ENCODE data around the gene CYSRT1. TPM values are rescaled to one million over a fixed set of nuclear protein-coding genes. Genes with fewer than 3 reads are reported as not detected.

The CYSRT1 gene
- total and polyA plus RNA-seq, 10 donors = 0.36 to 0.94 (median 0.64) TPM; not detected in 5

- DNase-seq = peak; percentile 97
- Histone ChIP-seq H3K9me3 (no peaks in the 10 kb centered on the region), H3K27ac (peak within 1 kb of the TSS; percentile 94 to 99 (median 98)), H3K4me1 (peaks cover 29 to 66% (median 51%) of the 10 kb centered on the region in 6 donors), H3K27me3 (replicated peaks in 1 of 7) (no peaks in the 10 kb centered on the region), H3K4me3 (peak within 1 kb of the TSS; percentile 75 to 100 (median 96)), H3K36me3 (peaks cover 0 to 69% (median 35%) of the 10 kb centered on the region in 6 donors)
- intact Hi-C loops (cut with DNase I; ENCODE audit: low total_unique reads) = no loop called here
- TF ChIP-seq POLR2AphosphoS5 (IDR thresholded peaks at IDR 0.05) (peak; percentile 98 to 99 (median 99)), POLR2A (IDR thresholded peaks at IDR 0.05) (peak; percentile 77 to 94 (median 81)), CTCF (IDR thresholded peaks at IDR 0.05 in 8 of 11, conservative IDR thresholded peaks at IDR 0.05 in 3 of 11) (peak in 7 of 11 experiments; percentile 10 to 31 (median 20))
- 0 to 1% (median 0%) methylated on average over 27 to 98 of the region's 98 CpGs for WGBS, 5 donors
These were observed 36.3 kb upstream of the CYSRT1 start, which contains the start of the genes ANAPC2 and SSNA1 for GRCh38 chr9:137188490-137189296. TSS of gene ANAPC2 (minus strand) at chr9:137188560. CDS start at chr9:137188532, 28 bp downstream. TSS of gene SSNA1 (plus strand) at chr9:137188676. CDS start at chr9:137188727, 51 bp downstream.

GRCh38 chr9:137189297-137190295, 35.4 kb upstream of the CYSRT1 start:
- intact Hi-C loops (cut with DNase I; ENCODE audit: low total_unique reads) = no loop called here
- Histone ChIP-seq H3K4me3 (peak overlapping the region; percentile 75 to 100 (median 96)), H3K27me3 (replicated peaks in 1 of 7) (no peaks in the 10 kb centered on the region), H3K4me1 (peaks cover 29 to 70% (median 51%) of the 10 kb centered on the region in 6 donors), H3K27ac (peak overlapping the region; percentile 94 to 99 (median 98)), H3K9me3 (no peaks in the 10 kb centered on the region), H3K36me3 (peaks cover 0 to 60% (median 31%) of the 10 kb centered on the region in 6 donors)
- TF ChIP-seq CTCF (IDR thresholded peaks at IDR 0.05 in 8 of 11, conservative IDR thresholded peaks at IDR 0.05 in 3 of 11) (no peak), POLR2A (IDR thresholded peaks at IDR 0.05) (no peak), POLR2AphosphoS5 (IDR thresholded peaks at IDR 0.05) (no peak)
- 34 to 53% (median 38%) methylated on average over 14 to 23 of the region's 23 CpGs for WGBS, 5 donors
- DNase-seq = no peak

- H3K27ac ChIP-seq = peak overlapping the region in 5 of 8 donors; percentile 97 to 99 (median 98)
- H3K4me1 ChIP-seq = peaks cover 29 to 62% (median 47%) of the 10 kb centered on the region in 6 donors
- TF ChIP-seq POLR2AphosphoS5 (IDR thresholded peaks at IDR 0.05) = no peak
- TF ChIP-seq CTCF (IDR thresholded peaks at IDR 0.05 in 8 of 11, conservative IDR thresholded peaks at IDR 0.05 in 3 of 11) = no peak
- TF ChIP-seq POLR2A (IDR thresholded peaks at IDR 0.05) = no peak
- H3K4me3 ChIP-seq = peak overlapping the region in 1 of 8 donors; percentile 95
- H3K9me3 ChIP-seq = no peaks in the 10 kb centered on the region
- 84 to 95% (median 88%) methylated on average over 7 to 9 of the region's 9 CpGs for WGBS, 5 donors
- peaks cover 0 to 52% (median 25%) of the 10 kb centered on the region in 6 donors for H3K36me3 ChIP-seq
- intact Hi-C loops (cut with DNase I; ENCODE audit: low total_unique reads) = no loop called here
- H3K27me3 ChIP-seq (replicated peaks in 1 of 7) = no peaks in the 10 kb centered on the region
- no peak for DNase-seq
These were observed 34.6 kb upstream of the CYSRT1 start for GRCh38 chr9:137190315-137190856.

All from spleen (tissue), 11 donors.